ENCODE results near the gene NDUFS4.
"Not testable (repeated sequence)": the region's sequence is repeated elsewhere in the genome, so short reads cannot be mapped to it uniquely, and the experiment has no call there.

Gene NDUFS4

DNA sequence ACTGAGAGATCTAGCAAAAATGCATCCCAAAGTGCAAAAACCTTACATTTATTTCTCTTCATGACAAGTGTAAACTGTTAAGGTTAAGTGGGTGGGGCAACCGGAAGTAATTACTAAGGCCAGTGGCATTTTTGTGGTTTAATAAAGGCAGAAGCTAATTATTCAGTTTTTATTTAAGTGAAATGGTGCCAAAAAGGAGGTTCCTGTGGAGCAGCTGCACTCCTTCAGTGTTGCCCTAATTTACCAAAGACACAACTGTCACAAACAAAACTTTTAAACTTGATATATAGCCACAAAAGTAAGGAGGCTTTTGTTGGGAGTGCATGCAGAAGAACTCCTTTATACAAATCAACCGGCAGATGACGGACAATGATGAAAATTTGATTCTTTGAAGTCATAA lies 81.6 kb downstream of the NDUFS4 start:
- TF ChIP-seq, protein P1, sequence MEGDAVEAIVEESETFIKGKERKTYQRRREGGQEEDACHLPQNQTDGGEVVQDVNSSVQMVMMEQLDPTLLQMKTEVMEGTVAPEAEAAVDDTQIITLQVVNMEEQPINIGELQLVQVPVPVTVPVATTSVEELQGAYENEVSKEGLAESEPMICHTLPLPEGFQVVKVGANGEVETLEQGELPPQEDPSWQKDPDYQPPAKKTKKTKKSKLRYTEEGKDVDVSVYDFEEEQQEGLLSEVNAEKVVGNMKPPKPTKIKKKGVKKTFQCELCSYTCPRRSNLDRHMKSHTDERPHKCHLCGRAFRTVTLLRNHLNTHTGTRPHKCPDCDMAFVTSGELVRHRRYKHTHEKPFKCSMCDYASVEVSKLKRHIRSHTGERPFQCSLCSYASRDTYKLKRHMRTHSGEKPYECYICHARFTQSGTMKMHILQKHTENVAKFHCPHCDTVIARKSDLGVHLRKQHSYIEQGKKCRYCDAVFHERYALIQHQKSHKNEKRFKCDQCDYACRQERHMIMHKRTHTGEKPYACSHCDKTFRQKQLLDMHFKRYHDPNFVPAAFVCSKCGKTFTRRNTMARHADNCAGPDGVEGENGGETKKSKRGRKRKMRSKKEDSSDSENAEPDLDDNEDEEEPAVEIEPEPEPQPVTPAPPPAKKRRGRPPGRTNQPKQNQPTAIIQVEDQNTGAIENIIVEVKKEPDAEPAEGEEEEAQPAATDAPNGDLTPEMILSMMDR (IDR thresholded peaks at IDR 0.05; ENCODE audit: low read depth, low read length, missing control alignments) = no peak
- no peak overlapping the region for H3K4me3 ChIP-seq (ENCODE audit: low read depth, low read length)
- DNase-seq (ENCODE audit: low read depth) = no peak

DNA sequence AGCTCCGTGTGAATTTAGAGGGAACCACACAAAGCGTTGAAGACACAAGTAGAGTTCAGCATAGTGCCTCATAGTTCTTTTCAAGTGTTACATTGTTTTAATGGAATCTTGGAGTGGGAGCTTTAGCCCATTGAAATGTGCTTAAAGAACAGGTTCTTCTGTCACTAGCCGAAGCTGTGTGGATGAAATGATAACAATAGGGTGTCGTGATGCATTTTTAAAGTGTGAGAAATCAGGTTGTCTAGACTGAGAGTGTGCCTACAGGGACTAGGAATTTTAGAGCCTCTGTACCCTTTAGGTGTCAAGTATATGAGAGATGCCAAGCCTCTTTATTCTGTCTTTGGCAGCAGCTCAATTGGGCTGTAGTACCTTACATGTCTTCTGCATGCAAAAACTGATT lies 83.0 kb downstream of the NDUFS4 start:
- H3K4me3 ChIP-seq (ENCODE audit: low read depth, low read length) = no peak overlapping the region
- no peak for DNase-seq (ENCODE audit: low read depth)
- TF ChIP-seq, protein P1 (IDR thresholded peaks at IDR 0.05; ENCODE audit: low read depth, low read length, missing control alignments) = no peak

GRCh38 chr5:53645078-53645477 lies 84.6 kb downstream of the NDUFS4 start:
- TF ChIP-seq, protein P1 (IDR thresholded peaks at IDR 0.05; ENCODE audit: low read depth, low read length, missing control alignments) = no peak
- DNase-seq (ENCODE audit: low read depth) = no peak
- no peak overlapping the region for H3K4me3 ChIP-seq (ENCODE audit: low read depth, low read length)

- no peak for DNase-seq (ENCODE audit: low read depth)
- TF ChIP-seq, protein P1 (IDR thresholded peaks at IDR 0.05; ENCODE audit: low read depth, low read length, missing control alignments) = no peak
- H3K4me3 ChIP-seq (ENCODE audit: low read depth, low read length) = no peak overlapping the region
These were observed 88.9 kb downstream of the NDUFS4 start for GRCh38 chr5:53649352-53649751.

DNA sequence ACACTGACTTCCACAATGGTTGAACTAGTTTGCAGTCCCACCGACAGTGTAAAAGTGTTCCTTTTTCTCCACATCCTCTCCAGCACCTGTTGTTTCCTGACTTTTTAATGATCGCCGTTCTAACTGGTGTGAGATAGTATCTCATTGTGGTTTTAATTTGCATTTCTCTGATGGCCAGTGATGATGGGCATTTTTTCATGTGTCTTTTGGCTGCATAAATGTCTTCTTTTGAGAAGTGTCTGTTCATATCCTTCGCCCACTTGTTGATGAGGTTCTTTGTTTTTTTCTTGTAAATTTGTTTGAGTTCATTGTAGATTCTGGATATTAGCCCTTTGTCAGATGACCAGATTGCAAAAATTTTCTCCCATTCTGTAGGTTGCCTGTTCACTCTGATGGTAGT lies 100.1 kb downstream of the NDUFS4 start:
- H3K4me3 ChIP-seq (ENCODE audit: low read depth, low read length); DNase-seq (ENCODE audit: low read depth): not testable (repeated sequence)

GRCh38 chr5:53665313-53665712 lies 104.9 kb downstream of the NDUFS4 start:
- not testable (repeated sequence) for H3K4me3 ChIP-seq (ENCODE audit: low read depth, low read length); DNase-seq (ENCODE audit: low read depth)

GRCh38 chr5:53667621-53668020 lies 107.2 kb downstream of the NDUFS4 start:
- TF ChIP-seq, protein P1 (IDR thresholded peaks at IDR 0.05; ENCODE audit: low read depth, low read length, missing control alignments) = no peak
- no peak for DNase-seq (ENCODE audit: low read depth)

GRCh38 chr5:53671447-53671846 lies 111.0 kb downstream of the NDUFS4 start:
- TF ChIP-seq, protein P1 (IDR thresholded peaks at IDR 0.05; ENCODE audit: low read depth, low read length, missing control alignments) = no peak
- no peak for DNase-seq (ENCODE audit: low read depth)
- H3K4me3 ChIP-seq (ENCODE audit: low read depth, low read length) = no peak overlapping the region

More at GRCh38 chr5:53667621-53668020, 107.2 kb downstream of the NDUFS4 start:
- H3K4me3 ChIP-seq (ENCODE audit: low read depth, low read length) = no peak overlapping the region

Measured in GM12864 (cell line).